CD4-positive, alpha-beta T cell treated with Interleukin-6 at 100 ng/mL for 8 hours (primary cell): ENCODE results near the gene TADA3.
A peak's percentile ranks its signal among the peaks of the same experiment; 100 is the strongest.

Experiments used
- DNase-seq: peaks from one replicate; pipeline ENCODE4 v3.0.0-alpha.2; 2020; ENCODE audit warnings: mixed read lengths, low spot score

Gene TADA3

GRCh38 chr3:9760779-9761505 lies 31.3 kb downstream of the TADA3 start:
- no peak for DNase-seq

- DNase-seq, result no peak
Observed at GRCh38 chr3:9757427-9757826, 34.8 kb downstream of the TADA3 start.

GRCh38 chr3:9754678-9755077 lies 37.6 kb downstream of the TADA3 start:
- DNase-seq, result no peak

GRCh38 chr3:9750556-9751411 lies 41.5 kb downstream of the TADA3 start:
- no peak for DNase-seq

- DNase-seq, result peak; percentile 96
Observed at GRCh38 chr3:9749645-9750555, 42.4 kb downstream of the TADA3 start, which contains the start of gene OGG1. OGG1 (plus strand) TSS chr3:9749952; CDS start chr3:9750287, 335 bp downstream.

GRCh38 chr3:9749296-9749644 lies 43.0 kb downstream of the TADA3 start:
- no peak for DNase-seq

- no peak for DNase-seq
Observed at GRCh38 chr3:9748031-9748430, 44.2 kb downstream of the TADA3 start.

GRCh38 chr3:9747267-9747666 lies 45.0 kb downstream of the TADA3 start:
- DNase-seq, result no peak

GRCh38 chr3:9746330-9746729 lies 45.9 kb downstream of the TADA3 start:
- no peak for DNase-seq

GRCh38 chr3:9745521-9745920 lies 46.8 kb downstream of the TADA3 start:
- no peak for DNase-seq

- DNase-seq, result no peak
Observed at GRCh38 chr3:9744162-9744561, 48.1 kb downstream of the TADA3 start.

GRCh38 chr3:9743548-9743947 lies 48.7 kb downstream of the TADA3 start:
- DNase-seq, result no peak

GRCh38 chr3:9742560-9742959 lies 49.7 kb downstream of the TADA3 start:
- no peak for DNase-seq

GRCh38 chr3:9739181-9739580 lies 53.1 kb downstream of the TADA3 start:
- DNase-seq, result no peak

GRCh38 chr3:9736831-9737230 lies 55.4 kb downstream of the TADA3 start:
- no peak for DNase-seq

- no peak for DNase-seq
Observed at GRCh38 chr3:9732740-9733115, 59.5 kb downstream of the TADA3 start.

GRCh38 chr3:9732080-9732739 lies 60.1 kb downstream of the TADA3 start:
- DNase-seq, result peak; percentile 30

GRCh38 chr3:9731206-9732079 lies 60.8 kb downstream of the TADA3 start, which contains the start of gene BRPF1:
BRPF1 (plus strand) TSS chr3:9731735; CDS start chr3:9734141, 2,406 bp downstream.
- peak; percentile 100 for DNase-seq

- no peak for DNase-seq
Observed at GRCh38 chr3:9730657-9731205, 61.5 kb downstream of the TADA3 start.
